ENCODE data around the gene SNAI3.

DNA sequence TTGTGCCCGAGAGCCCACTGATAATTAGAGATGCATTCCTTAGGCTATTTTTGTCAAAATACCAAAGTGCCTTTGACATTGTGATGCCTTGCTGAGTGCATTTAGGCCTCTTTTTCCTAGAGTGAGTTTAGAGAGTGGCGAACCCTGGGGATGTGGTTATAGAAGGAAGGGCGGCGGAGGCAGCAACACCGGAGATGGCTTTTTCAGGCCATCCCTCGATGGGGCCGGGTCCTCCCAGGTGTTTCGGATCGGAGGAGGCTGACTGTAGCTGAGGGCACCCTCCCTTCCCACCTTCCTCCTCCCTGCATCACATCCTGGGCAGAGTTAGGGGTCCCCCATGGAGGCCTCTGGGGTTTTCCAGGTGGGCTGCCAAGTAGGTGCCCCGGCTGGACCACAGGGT is 6.6 kb upstream of the SNAI3 start:
- TF ChIP-seq EZH2 (IDR thresholded peaks at IDR 0.05; ENCODE audit: borderline replicate concordance, low read length) = no peak
- TF ChIP-seq, protein P1, sequence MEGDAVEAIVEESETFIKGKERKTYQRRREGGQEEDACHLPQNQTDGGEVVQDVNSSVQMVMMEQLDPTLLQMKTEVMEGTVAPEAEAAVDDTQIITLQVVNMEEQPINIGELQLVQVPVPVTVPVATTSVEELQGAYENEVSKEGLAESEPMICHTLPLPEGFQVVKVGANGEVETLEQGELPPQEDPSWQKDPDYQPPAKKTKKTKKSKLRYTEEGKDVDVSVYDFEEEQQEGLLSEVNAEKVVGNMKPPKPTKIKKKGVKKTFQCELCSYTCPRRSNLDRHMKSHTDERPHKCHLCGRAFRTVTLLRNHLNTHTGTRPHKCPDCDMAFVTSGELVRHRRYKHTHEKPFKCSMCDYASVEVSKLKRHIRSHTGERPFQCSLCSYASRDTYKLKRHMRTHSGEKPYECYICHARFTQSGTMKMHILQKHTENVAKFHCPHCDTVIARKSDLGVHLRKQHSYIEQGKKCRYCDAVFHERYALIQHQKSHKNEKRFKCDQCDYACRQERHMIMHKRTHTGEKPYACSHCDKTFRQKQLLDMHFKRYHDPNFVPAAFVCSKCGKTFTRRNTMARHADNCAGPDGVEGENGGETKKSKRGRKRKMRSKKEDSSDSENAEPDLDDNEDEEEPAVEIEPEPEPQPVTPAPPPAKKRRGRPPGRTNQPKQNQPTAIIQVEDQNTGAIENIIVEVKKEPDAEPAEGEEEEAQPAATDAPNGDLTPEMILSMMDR (conservative IDR thresholded peaks at IDR 0.05 in 1 of 2, IDR thresholded peaks at IDR 0.05 in 1 of 2; ENCODE audit: extremely low read depth in 1 of 2, insufficient read depth in 1 of 2, low read depth in 1 of 2, low read length in 2 of 2) = no peak
